Endothelial cell of umbilical vein (primary cell): ENCODE data around the gene ZNF474.

ENCODE experiments used
- CTCF ChIP-seq, 2 donors: IDR thresholded peaks; 1 replicate in 1 of 2; 2 replicates in 1 of 2; pipeline ENCODE4 v1.5.1; 2011; ENCODE audit warnings: low read length in 2 of 2, mild to moderate bottlenecking in 2 of 2, moderate library complexity in 2 of 2, control low read depth in 1 of 2, inconsistent platforms in 1 of 2, low read depth in 1 of 2; ENCODE audit not compliant: insufficient read depth in 1 of 2; ENCODE audit errors: extremely low read depth in 1 of 2
- FOS ChIP-seq: IDR thresholded peaks from 2 replicates; pipeline ENCODE4 v1.6.1; 2011; ENCODE audit warnings: mild to moderate bottlenecking, low read length, moderate library complexity, borderline replicate concordance; ENCODE audit not compliant: insufficient read depth
- JUN ChIP-seq: IDR thresholded peaks from 2 replicates; pipeline ENCODE4 v1.6.1; 2011; ENCODE audit warnings: borderline replicate concordance, low read depth; ENCODE audit not compliant: insufficient read length, insufficient read depth
- MAX ChIP-seq: IDR thresholded peaks from 2 replicates; pipeline ENCODE4 v1.6.1; 2011; ENCODE audit not compliant: insufficient read depth, insufficient read length
- POLR2A ChIP-seq: IDR thresholded peaks from 2 replicates; pipeline ENCODE4 v1.6.1; 2012; ENCODE audit warnings: low read depth, mild to moderate bottlenecking, control low read depth, low read length

GRCh38 chr5:122114501-122114900 is 14.8 kb upstream of the ZNF474 start:
- TF ChIP-seq CTCF (IDR thresholded peaks at IDR 0.05; ENCODE audit: extremely low read depth in 1 of 2, insufficient read depth in 1 of 2, low read depth in 1 of 2, low read length in 2 of 2) (no peak), FOS (no peak), POLR2A (no peak), MAX (no peak), JUN (no peak)
